Measurements from ENCODE around the gene LRRC55. TPM values are rescaled to one million over a fixed set of nuclear protein-coding genes. Genes with fewer than 3 reads are reported as not detected.

The LRRC55 gene
- total RNA-seq, 1 experiment from 2014 or later: not detected

DNA sequence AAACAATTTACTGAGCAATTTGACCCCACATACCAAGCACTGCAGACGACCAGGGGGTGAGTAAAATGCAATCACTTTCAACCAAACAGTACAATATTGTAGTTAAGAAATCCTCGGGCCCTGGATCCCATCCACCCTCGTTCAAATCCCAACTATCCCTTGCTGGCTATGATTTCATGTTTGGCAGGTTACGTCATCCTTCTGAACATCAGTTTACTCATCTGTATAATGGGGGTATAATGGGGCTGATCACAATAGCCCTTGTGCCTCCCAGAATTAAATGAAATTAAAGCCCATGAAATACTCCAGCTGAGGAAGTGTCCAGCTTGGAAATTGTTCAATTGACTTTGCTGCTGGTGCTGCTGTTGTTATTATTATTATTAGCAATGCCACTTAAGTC, 34.7 kb downstream of the LRRC55 start:
- Histone ChIP-seq H3K36me3 (ENCODE audit: control insufficient read depth in 1 of 2, insufficient read depth in 2 of 2, low read length in 2 of 2) (no peaks in the 10 kb centered on the region), H3K79me2 (ENCODE audit: insufficient read depth, low read length) (no peaks in the 10 kb centered on the region), H3K27ac (ENCODE audit: low read depth, low read length) (no peak overlapping the region), H3K9me3 (ENCODE audit: control insufficient read depth in 1 of 2, insufficient read depth in 1 of 2, low read depth in 1 of 2, low read length in 2 of 2) (no peaks in the 10 kb centered on the region), H3K9me2 (ENCODE audit: insufficient read depth) (no peaks in the 10 kb centered on the region), H2AFZ (ENCODE audit: low read depth, low read length, poor library complexity, severe bottlenecking) (no peak overlapping the region), H3K27me3 (ENCODE audit: insufficient read depth, low read length) (peaks cover 3% of the 10 kb centered on the region), H3K4me3 (replicated peaks in 1 of 2; ENCODE audit: low read depth in 1 of 2, low read length in 2 of 2) (no peak overlapping the region), H4K20me1 (ENCODE audit: insufficient read depth) (no peaks in the 10 kb centered on the region), H3K9ac (ENCODE audit: low read length) (no peak overlapping the region), H3K4me1 (ENCODE audit: control insufficient read depth in 1 of 2, insufficient read depth in 2 of 2, low read length in 2 of 2) (no peaks in the 10 kb centered on the region), H3K4me2 (ENCODE audit: low read length) (no peak overlapping the region)
- BruUV-seq (replicated peaks): no TSS peak
- ChIA-PET CTCF (no interaction called here), RAD21 (ENCODE audit: low non-redundant PET in 1 of 2, low total read pairs in 2 of 2, uncharacterized antibody in 2 of 2, unreplicated experiment in 2 of 2) (no interaction called here), POLR2A (no interaction called here)
- TF ChIP-seq JUND (IDR thresholded peaks at IDR 0.05): no peak
- TF ChIP-seq SRF (IDR thresholded peaks at IDR 0.05; ENCODE audit: low read depth): no peak
- TF ChIP-seq POLR2A (IDR thresholded peaks at IDR 0.05; ENCODE audit: borderline replicate concordance, extremely low read depth, insufficient read depth, insufficient read length): no peak
- TF ChIP-seq, protein P1, sequence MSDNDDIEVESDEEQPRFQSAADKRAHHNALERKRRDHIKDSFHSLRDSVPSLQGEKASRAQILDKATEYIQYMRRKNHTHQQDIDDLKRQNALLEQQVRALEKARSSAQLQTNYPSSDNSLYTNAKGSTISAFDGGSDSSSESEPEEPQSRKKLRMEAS (IDR thresholded peaks at IDR 0.05): no peak
- TF ChIP-seq ELF1 (IDR thresholded peaks at IDR 0.05; ENCODE audit: borderline replicate concordance, low read depth): no peak
- TF ChIP-seq SIN3A (IDR thresholded peaks at IDR 0.05; ENCODE audit: low read depth): no peak
- TF ChIP-seq TCF7L2 (IDR thresholded peaks at IDR 0.05; ENCODE audit: borderline replicate concordance, extremely low read depth, insufficient read depth, insufficient read length): no peak
- TF ChIP-seq, protein P2, sequence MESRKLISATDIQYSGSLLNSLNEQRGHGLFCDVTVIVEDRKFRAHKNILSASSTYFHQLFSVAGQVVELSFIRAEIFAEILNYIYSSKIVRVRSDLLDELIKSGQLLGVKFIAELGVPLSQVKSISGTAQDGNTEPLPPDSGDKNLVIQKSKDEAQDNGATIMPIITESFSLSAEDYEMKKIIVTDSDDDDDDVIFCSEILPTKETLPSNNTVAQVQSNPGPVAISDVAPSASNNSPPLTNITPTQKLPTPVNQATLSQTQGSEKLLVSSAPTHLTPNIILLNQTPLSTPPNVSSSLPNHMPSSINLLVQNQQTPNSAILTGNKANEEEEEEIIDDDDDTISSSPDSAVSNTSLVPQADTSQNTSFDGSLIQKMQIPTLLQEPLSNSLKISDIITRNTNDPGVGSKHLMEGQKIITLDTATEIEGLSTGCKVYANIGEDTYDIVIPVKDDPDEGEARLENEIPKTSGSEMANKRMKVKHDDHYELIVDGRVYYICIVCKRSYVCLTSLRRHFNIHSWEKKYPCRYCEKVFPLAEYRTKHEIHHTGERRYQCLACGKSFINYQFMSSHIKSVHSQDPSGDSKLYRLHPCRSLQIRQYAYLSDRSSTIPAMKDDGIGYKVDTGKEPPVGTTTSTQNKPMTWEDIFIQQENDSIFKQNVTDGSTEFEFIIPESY (IDR thresholded peaks at IDR 0.05; ENCODE audit: extremely low read depth, insufficient replicate concordance, low read length): no peak
- TF ChIP-seq CEBPB (IDR thresholded peaks at IDR 0.05; ENCODE audit: low read depth): no peak
- no peak for TF ChIP-seq YY1 (IDR thresholded peaks at IDR 0.05; ENCODE audit: extremely low read depth, insufficient replicate concordance, low read depth, low read length)
- TF ChIP-seq ZFX (IDR thresholded peaks at IDR 0.05): no peak
- TF ChIP-seq CBX3 (IDR thresholded peaks at IDR 0.05; ENCODE audit: low read depth): no peak
- TF ChIP-seq, protein P3, sequence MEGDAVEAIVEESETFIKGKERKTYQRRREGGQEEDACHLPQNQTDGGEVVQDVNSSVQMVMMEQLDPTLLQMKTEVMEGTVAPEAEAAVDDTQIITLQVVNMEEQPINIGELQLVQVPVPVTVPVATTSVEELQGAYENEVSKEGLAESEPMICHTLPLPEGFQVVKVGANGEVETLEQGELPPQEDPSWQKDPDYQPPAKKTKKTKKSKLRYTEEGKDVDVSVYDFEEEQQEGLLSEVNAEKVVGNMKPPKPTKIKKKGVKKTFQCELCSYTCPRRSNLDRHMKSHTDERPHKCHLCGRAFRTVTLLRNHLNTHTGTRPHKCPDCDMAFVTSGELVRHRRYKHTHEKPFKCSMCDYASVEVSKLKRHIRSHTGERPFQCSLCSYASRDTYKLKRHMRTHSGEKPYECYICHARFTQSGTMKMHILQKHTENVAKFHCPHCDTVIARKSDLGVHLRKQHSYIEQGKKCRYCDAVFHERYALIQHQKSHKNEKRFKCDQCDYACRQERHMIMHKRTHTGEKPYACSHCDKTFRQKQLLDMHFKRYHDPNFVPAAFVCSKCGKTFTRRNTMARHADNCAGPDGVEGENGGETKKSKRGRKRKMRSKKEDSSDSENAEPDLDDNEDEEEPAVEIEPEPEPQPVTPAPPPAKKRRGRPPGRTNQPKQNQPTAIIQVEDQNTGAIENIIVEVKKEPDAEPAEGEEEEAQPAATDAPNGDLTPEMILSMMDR (IDR thresholded peaks at IDR 0.05 in 2 of 3, conservative IDR thresholded peaks at IDR 0.05 in 1 of 3; ENCODE audit: borderline replicate concordance in 1 of 3, insufficient read depth in 1 of 3, low read depth in 2 of 3, low read length in 2 of 3): no peak
- no peak for TF ChIP-seq EZH2phosphoT487 (IDR thresholded peaks at IDR 0.05; ENCODE audit: borderline replicate concordance)
- no peak for TF ChIP-seq EZH2 (IDR thresholded peaks at IDR 0.05)
- no peak for TF ChIP-seq SP1 (IDR thresholded peaks at IDR 0.05; ENCODE audit: low read depth)
- TF ChIP-seq, protein P4, sequence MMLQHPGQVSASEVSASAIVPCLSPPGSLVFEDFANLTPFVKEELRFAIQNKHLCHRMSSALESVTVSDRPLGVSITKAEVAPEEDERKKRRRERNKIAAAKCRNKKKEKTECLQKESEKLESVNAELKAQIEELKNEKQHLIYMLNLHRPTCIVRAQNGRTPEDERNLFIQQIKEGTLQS (IDR thresholded peaks at IDR 0.05): no peak
- no peak for TF ChIP-seq EGR1 (IDR thresholded peaks at IDR 0.05; ENCODE audit: low read depth)
- intact Hi-C loops (cut with micrococcal nuclease): no loop called here
- no peak for DNase-seq (ENCODE audit: low read depth, low spot score)
- no peak for ATAC-seq
